CD4-positive, alpha-beta T cell (primary cell): ENCODE data around the gene RADIL. TPM values are rescaled to one million over a fixed set of nuclear protein-coding genes. Genes with fewer than 3 reads are reported as not detected.

Experiments used
- ATAC-seq: fragments of 200-7000 bp; cut with Tn5 transposase; one replicate; pipeline ENCODE4 v1.10.0; 2022; ENCODE audit warnings: mild to moderate bottlenecking; ENCODE audit not compliant: poor library complexity
- CTCF ChIA-PET: fragments of 350-600 bp; sonication (Branson Sonifier 250); formaldehyde crosslinking; loops from one replicate; lab custom pipeline; 2021; ENCODE audit warnings: antibody characterized with exemption, inconsistent platforms; lab: Charles Lee
- POLR2A ChIA-PET: fragments of 350-600 bp; sonication (Branson Sonifier 250); formaldehyde crosslinking; loops from one replicate; lab custom pipeline; 2021; ENCODE audit warnings: antibody characterized with exemption, inconsistent platforms; lab: Charles Lee
- DNase-seq, 14 experiments: peaks; one replicate each; pipeline ENCODE4 v3.0.0-alpha.2; 2013 to 2020; ENCODE audit warnings: mixed read lengths in 2 of 14
- H3K27ac ChIP-seq, 2 donors: one replicate each; pipeline versions ENCODE4 v1.5.1 to v1.7.0; 2013; ENCODE audit warnings: low read length in 2 of 2, low read depth in 1 of 2, mild to moderate bottlenecking in 1 of 2
- H3K27me3 ChIP-seq, 2 experiments: 1 replicate in 1 of 2; 2 replicates in 1 of 2; pipeline versions ENCODE4 v1.6.1 to v1.7.0; 2013; ENCODE audit warnings: low read length in 2 of 2, control low read depth in 1 of 2, mild to moderate bottlenecking in 1 of 2, moderate library complexity in 1 of 2; ENCODE audit not compliant: insufficient read depth in 2 of 2, control insufficient read depth in 1 of 2
- H3K36me3 ChIP-seq: one replicate; pipeline ENCODE4 v1.6.1; 2013; ENCODE audit warnings: low read length, control low read depth; ENCODE audit not compliant: insufficient read depth
- H3K4me1 ChIP-seq: one replicate; pipeline ENCODE4 v1.6.1; 2013; ENCODE audit warnings: low read length, control low read depth; ENCODE audit not compliant: insufficient read depth
- H3K4me3 ChIP-seq: one replicate; pipeline ENCODE4 v1.5.1; 2013; ENCODE audit warnings: mild to moderate bottlenecking, low read length, moderate library complexity
- H3K9me3 ChIP-seq, 2 experiments: 1 replicate in 1 of 2; 2 replicates in 1 of 2; pipeline versions ENCODE4 v1.6.1 to v1.7.0; 2013; ENCODE audit warnings: low read length in 2 of 2, mild to moderate bottlenecking in 2 of 2, control low read depth in 1 of 2, moderate library complexity in 1 of 2; ENCODE audit not compliant: control insufficient read depth in 1 of 2, insufficient read depth in 1 of 2
- H3K27ac Mint-ChIP-seq: one replicate; pipeline ENCODE4 v1.8.0; 2020; ENCODE audit warnings: mixed read lengths
- H3K27me3 Mint-ChIP-seq: one replicate; pipeline ENCODE4 v1.8.0; 2021; ENCODE audit warnings: mixed read lengths
- H3K36me3 Mint-ChIP-seq: one replicate; pipeline ENCODE4 v1.8.0; 2021; ENCODE audit warnings: low read depth, mixed read lengths
- H3K4me1 Mint-ChIP-seq: one replicate; pipeline ENCODE4 v1.8.0; 2021; ENCODE audit warnings: low read depth, mixed read lengths
- H3K4me3 Mint-ChIP-seq: one replicate; pipeline ENCODE4 v1.8.0; 2020; ENCODE audit warnings: mild to moderate bottlenecking, mixed read lengths
- H3K9me3 Mint-ChIP-seq: one replicate; pipeline ENCODE4 v1.8.0; 2020; ENCODE audit warnings: mixed read lengths
- CTCF ChIP-seq: fragments of 200-600 bp; IDR thresholded peaks from one replicate; pipeline ENCODE4 v1.8.0; 2022; ENCODE audit warnings: antibody characterized with exemption, mild to moderate bottlenecking
- intact Hi-C, 2 experiments: fragments of 100-400 bp; cut with DNase I in 1 of 2; cut with micrococcal nuclease in 1 of 2; formaldehyde crosslinking; loops; one replicate each; pipeline versions ENCODE4 v1.15.1 to v1.9.0; 2023 to 2025; cut with DNase I, micrococcal nuclease
- microRNA-seq: library from miRNA; unstranded; fragments of <30 nt; microRNA quantifications from one replicate; pipeline ENCODE4 v1.2.0, GENCODE V29; 2021; ENCODE audit warnings: borderline microRNAs expressed, borderline replicate concordance
- total RNA-seq, 174 experiments: library from RNA in 2 of 174; stranded (reverse) in 2 of 174; gene quantifications; one replicate each; pipeline ENCODE4 v1.2.3 and lab custom pipeline; 2021 to 2026

The RADIL gene
- total RNA-seq, 2 experiments from 2014 or later = not detected

- peak overlapping the region; percentile 93 for H3K27ac Mint-ChIP-seq
- peaks cover 54% of the 10 kb centered on the region for H3K36me3 Mint-ChIP-seq
- POLR2A ChIA-PET = interaction anchor here (1.4 kb wide), 1 partner anchor 68 kb away, joined by 3 read pairs; no protein-coding TSS in a partner anchor
- Histone ChIP-seq H3K4me3 (no peak overlapping the region), H3K27me3 (no peaks in the 10 kb centered on the region), H3K36me3 (peaks cover 29% of the 10 kb centered on the region), H3K9me3 (no peaks in the 10 kb centered on the region), H3K4me1 (peaks cover 73% of the 10 kb centered on the region), H3K27ac (peak overlapping the region in 1 of 2 donors; percentile 26)
- H3K27me3 Mint-ChIP-seq = no peaks in the 10 kb centered on the region
- DNase-seq (no peak), ATAC-seq (no peak)
- intact Hi-C loops = no loop called here
- peaks cover 57% of the 10 kb centered on the region for H3K4me1 Mint-ChIP-seq
- H3K4me3 Mint-ChIP-seq = no peak overlapping the region
- no peak for TF ChIP-seq CTCF
- no peaks in the 10 kb centered on the region for H3K9me3 Mint-ChIP-seq
- CTCF ChIA-PET = no interaction called here
Observed at GRCh38 chr7:4749363-4749762, 134.2 kb downstream of the RADIL start.

Small RNA genes within 50 kb of the gene (microRNA-seq; reads per million reads assigned to microRNA genes)
- not detected for gene MIR4656

Other genes starting within 250 kb of the RADIL start
- gene FOXK1, start 201.4 kb downstream of the RADIL start, total RNA-seq = 10 to 100 TPM; 67.8 to 68.1 TPM
- 100 to 1,000 TPM in 1 of 2 experiments, 10 to 100 TPM in 1; 93.5 to 102 TPM for gene AP5Z1, start 108.1 kb downstream of the RADIL start, total RNA-seq
- not detected for gene PAPOLB, start 21.7 kb downstream of the RADIL start, total RNA-seq
- gene MMD2, start 75.5 kb upstream of the RADIL start, total RNA-seq = not detected
- 10 to 100 TPM; 11.0 to 12.4 TPM for gene RBAK, start 162.1 kb upstream of the RADIL start, total RNA-seq